Astrocyte (in vitro differentiated cells and primary cell): ENCODE data around the gene CRB2. TPM values are rescaled to one million over a fixed set of nuclear protein-coding genes. Genes with fewer than 3 reads are reported as not detected.

Experiments used
- DNase-seq: peaks from one replicate; pipeline ENCODE4 v3.0.0-alpha.2; 2010; ENCODE audit warnings: low read depth
- FAIRE-seq: peaks from 2 replicates; lab custom pipeline; 2011; peaks lifted over from hg19 to GRCh38; lab: Jason Lieb, UNC
- H2AFZ ChIP-seq: 2 replicates; pipeline ENCODE4 v1.6.0; 2012; ENCODE audit warnings: low read depth, low read length, inconsistent platforms
- H3K27ac ChIP-seq: 2 replicates; pipeline ENCODE4 v1.5.1; 2011; ENCODE audit warnings: low read depth, low read length, inconsistent platforms
- H3K27me3 ChIP-seq: 2 replicates; pipeline ENCODE4 v1.6.0; 2011; ENCODE audit warnings: low read length, inconsistent platforms; ENCODE audit not compliant: insufficient read depth
- H3K36me3 ChIP-seq: 2 replicates; pipeline ENCODE4 v1.5.1; 2011; ENCODE audit warnings: low read length, inconsistent platforms; ENCODE audit not compliant: insufficient read depth
- H3K4me1 ChIP-seq: 2 replicates; pipeline ENCODE4 v1.5.1; 2011; ENCODE audit warnings: low read length, inconsistent platforms; ENCODE audit not compliant: insufficient read depth
- H3K4me2 ChIP-seq: 2 replicates; pipeline ENCODE4 v1.6.0; 2012; ENCODE audit warnings: low read length, inconsistent platforms
- H3K4me3 ChIP-seq: 2 replicates; pipeline ENCODE4 v1.5.1; 2011; ENCODE audit warnings: low read depth, mild to moderate bottlenecking, low read length, inconsistent platforms; ENCODE audit not compliant: insufficient read depth
- H3K79me2 ChIP-seq: 2 replicates; pipeline ENCODE4 v1.6.0; 2012; ENCODE audit warnings: mild to moderate bottlenecking, low read length, inconsistent platforms; ENCODE audit not compliant: insufficient read depth
- H3K9ac ChIP-seq: 2 replicates; pipeline ENCODE4 v1.6.0; 2012; ENCODE audit warnings: mild to moderate bottlenecking, low read length, inconsistent platforms
- H3K9me3 ChIP-seq: 2 replicates; pipeline ENCODE4 v1.5.1; 2012; ENCODE audit warnings: low read depth, mild to moderate bottlenecking, low read length, inconsistent platforms; ENCODE audit not compliant: insufficient read depth
- H4K20me1 ChIP-seq: 2 replicates; pipeline ENCODE4 v1.6.0; 2012; ENCODE audit warnings: low read length, inconsistent platforms; ENCODE audit not compliant: insufficient read depth
- H3K27ac Mint-ChIP-seq: one replicate; pipeline ENCODE4 v1.8.0; 2021; ENCODE audit warnings: mild to moderate bottlenecking, mixed read lengths; ENCODE audit not compliant: unreplicated experiment
- H3K27me3 Mint-ChIP-seq: one replicate; pipeline ENCODE4 v1.8.0; 2021; ENCODE audit warnings: low read depth, mixed read lengths; ENCODE audit not compliant: unreplicated experiment
- H3K36me3 Mint-ChIP-seq: one replicate; pipeline ENCODE4 v1.8.0; 2021; ENCODE audit warnings: low read depth, mixed read lengths; ENCODE audit not compliant: unreplicated experiment
- H3K4me1 Mint-ChIP-seq: one replicate; pipeline ENCODE4 v1.8.0; 2021; ENCODE audit warnings: low read depth, mixed read lengths; ENCODE audit not compliant: unreplicated experiment
- H3K4me3 Mint-ChIP-seq: one replicate; pipeline ENCODE4 v1.8.0; 2021; ENCODE audit warnings: mild to moderate bottlenecking, moderate library complexity, mixed read lengths; ENCODE audit not compliant: unreplicated experiment
- H3K9me3 Mint-ChIP-seq: one replicate; pipeline ENCODE4 v1.8.0; 2021; ENCODE audit warnings: mild to moderate bottlenecking, mixed read lengths; ENCODE audit not compliant: unreplicated experiment
- EZH2 ChIP-seq: IDR thresholded peaks from 2 replicates; pipeline ENCODE4 v1.6.1; 2012; ENCODE audit warnings: mild to moderate bottlenecking, low read length, inconsistent platforms; ENCODE audit not compliant: insufficient read depth
- total RNA-seq: library from RNA; stranded (reverse); gene quantifications from 2 replicates; pipeline ENCODE4 v1.2.1, GENCODE V29; 2021
- TF ChIP-seq, protein P1 (sequence below): IDR thresholded peaks from 2 replicates; pipeline ENCODE4 v1.5.1; 2011; ENCODE audit warnings: low read depth, mild to moderate bottlenecking, inconsistent platforms, low read length, moderate library complexity; ENCODE audit not compliant: insufficient read depth

CRB2 gene
- total RNA-seq, 1 donor from 2014 or later, result 2.4 TPM

- peaks cover 4% of the 10 kb centered on the region for H3K9me3 Mint-ChIP-seq
- H3K36me3 Mint-ChIP-seq, result peaks cover 2% of the 10 kb centered on the region
- Histone ChIP-seq H3K4me2 (no peak overlapping the region), H4K20me1 (no peaks in the 10 kb centered on the region), H3K27ac (no peak overlapping the region), H3K27me3 (peaks cover 4% of the 10 kb centered on the region), H3K79me2 (no peaks in the 10 kb centered on the region), H3K4me3 (no peak overlapping the region), H3K9ac (no peak overlapping the region), H3K9me3 (no peaks in the 10 kb centered on the region), H2AFZ (no peak overlapping the region), H3K4me1 (no peaks in the 10 kb centered on the region), H3K36me3 (no peaks in the 10 kb centered on the region)
- no peak overlapping the region for H3K27ac Mint-ChIP-seq
- peaks cover 19% of the 10 kb centered on the region for H3K27me3 Mint-ChIP-seq
- DNase-seq, result no peak
- H3K4me3 Mint-ChIP-seq, result no peak overlapping the region
- TF ChIP-seq, protein P1, sequence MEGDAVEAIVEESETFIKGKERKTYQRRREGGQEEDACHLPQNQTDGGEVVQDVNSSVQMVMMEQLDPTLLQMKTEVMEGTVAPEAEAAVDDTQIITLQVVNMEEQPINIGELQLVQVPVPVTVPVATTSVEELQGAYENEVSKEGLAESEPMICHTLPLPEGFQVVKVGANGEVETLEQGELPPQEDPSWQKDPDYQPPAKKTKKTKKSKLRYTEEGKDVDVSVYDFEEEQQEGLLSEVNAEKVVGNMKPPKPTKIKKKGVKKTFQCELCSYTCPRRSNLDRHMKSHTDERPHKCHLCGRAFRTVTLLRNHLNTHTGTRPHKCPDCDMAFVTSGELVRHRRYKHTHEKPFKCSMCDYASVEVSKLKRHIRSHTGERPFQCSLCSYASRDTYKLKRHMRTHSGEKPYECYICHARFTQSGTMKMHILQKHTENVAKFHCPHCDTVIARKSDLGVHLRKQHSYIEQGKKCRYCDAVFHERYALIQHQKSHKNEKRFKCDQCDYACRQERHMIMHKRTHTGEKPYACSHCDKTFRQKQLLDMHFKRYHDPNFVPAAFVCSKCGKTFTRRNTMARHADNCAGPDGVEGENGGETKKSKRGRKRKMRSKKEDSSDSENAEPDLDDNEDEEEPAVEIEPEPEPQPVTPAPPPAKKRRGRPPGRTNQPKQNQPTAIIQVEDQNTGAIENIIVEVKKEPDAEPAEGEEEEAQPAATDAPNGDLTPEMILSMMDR, result no peak
- TF ChIP-seq EZH2, result no peak
- peaks cover 5% of the 10 kb centered on the region for H3K4me1 Mint-ChIP-seq
- FAIRE-seq, result no peak
These were observed 29.3 kb upstream of the CRB2 start for GRCh38 chr9:123326662-123327093.

- Histone ChIP-seq H3K4me3 (no peak overlapping the region), H3K27me3 (peaks cover 4% of the 10 kb centered on the region), H3K27ac (no peak overlapping the region), H4K20me1 (no peaks in the 10 kb centered on the region), H3K9ac (no peak overlapping the region), H2AFZ (no peak overlapping the region), H3K9me3 (no peaks in the 10 kb centered on the region), H3K36me3 (no peaks in the 10 kb centered on the region), H3K4me1 (no peaks in the 10 kb centered on the region), H3K79me2 (no peaks in the 10 kb centered on the region), H3K4me2 (no peak overlapping the region)
- Mint-ChIP-seq H3K4me1 (peaks cover 2% of the 10 kb centered on the region), H3K27me3 (peaks cover 19% of the 10 kb centered on the region), H3K36me3 (peaks cover 2% of the 10 kb centered on the region), H3K9me3 (peaks cover 2% of the 10 kb centered on the region), H3K4me3 (no peak overlapping the region), H3K27ac (no peak overlapping the region)
- FAIRE-seq (no peak), DNase-seq (no peak)
- no peak for TF ChIP-seq EZH2
- TF ChIP-seq, protein P1, result no peak
These were observed 28.3 kb upstream of the CRB2 start for GRCh38 chr9:123327697-123328100.

DNA sequence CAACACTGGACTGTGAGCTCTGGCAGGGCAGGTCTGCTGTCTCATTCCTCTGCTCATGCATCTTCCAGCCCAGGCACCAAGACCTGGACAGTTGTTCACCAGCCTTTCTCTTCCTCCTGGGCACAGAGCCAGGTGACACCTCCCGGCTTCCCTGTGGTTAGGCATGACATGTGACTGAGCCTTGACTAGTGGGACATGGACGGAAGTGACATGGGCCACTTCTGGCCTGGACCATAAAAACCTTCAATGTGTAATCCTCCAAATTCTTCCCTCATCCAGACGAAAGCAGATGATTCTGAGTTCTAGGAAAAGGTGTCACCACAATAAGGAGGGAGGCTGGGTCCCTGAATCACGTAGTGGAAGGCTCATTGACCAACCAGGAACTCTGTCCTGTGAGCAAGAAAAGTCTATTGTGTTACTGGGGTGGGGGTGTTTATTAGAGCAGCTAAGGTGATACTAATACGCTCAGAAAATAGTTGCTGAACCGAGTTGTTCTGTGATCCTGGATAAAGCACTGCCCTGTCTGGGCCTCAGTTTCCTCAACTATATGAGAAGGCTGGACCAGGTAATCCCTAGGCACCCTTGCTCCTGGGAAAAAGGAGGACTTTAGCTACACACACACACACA, 26.6 kb upstream of the CRB2 start:
- Histone ChIP-seq H3K27me3 (peaks cover 4% of the 10 kb centered on the region), H2AFZ (no peak overlapping the region), H3K9me3 (no peaks in the 10 kb centered on the region), H3K4me1 (no peaks in the 10 kb centered on the region), H3K4me3 (no peak overlapping the region), H3K4me2 (no peak overlapping the region), H3K27ac (no peak overlapping the region), H3K36me3 (no peaks in the 10 kb centered on the region), H3K79me2 (no peaks in the 10 kb centered on the region), H4K20me1 (no peaks in the 10 kb centered on the region), H3K9ac (no peak overlapping the region)
- no peak for DNase-seq
- peaks cover 2% of the 10 kb centered on the region for H3K36me3 Mint-ChIP-seq
- peaks cover 9% of the 10 kb centered on the region for H3K4me1 Mint-ChIP-seq
- peaks cover 19% of the 10 kb centered on the region for H3K27me3 Mint-ChIP-seq
- H3K9me3 Mint-ChIP-seq, result peaks cover 2% of the 10 kb centered on the region
- no peak overlapping the region for H3K4me3 Mint-ChIP-seq
- no peak overlapping the region for H3K27ac Mint-ChIP-seq
- FAIRE-seq, result no peak
- TF ChIP-seq, protein P1, result no peak
- TF ChIP-seq EZH2, result no peak
